K562 (cell line): ENCODE results near the gene CDKN3. TPM values are rescaled to one million over a fixed set of nuclear protein-coding genes. Genes with fewer than 3 reads are reported as not detected.

Experiments
- ATAC-seq: fragments of 200-7000 bp; cut with Tn5 transposase; 3 replicates; pipeline ENCODE4 v1.9.1; 2020; ENCODE audit warnings: moderate library complexity
- BruUV-seq: library from RNA; stranded (reverse); fragments of 400-500 nt; replicated peaks from 2 replicates; lab custom pipeline; 2021; lab: Mats Ljungman, UMichigan
- CTCF ChIA-PET: fragments of 300-600 bp; formaldehyde crosslinking; extraction: SDS; loops from one replicate; lab custom pipeline; 2021; ENCODE audit warnings: low intra/inter-chr PET ratio; lab: Yijun Ruan, JAX
- POLR2A ChIA-PET: fragments of 300-600, 350-650 bp; sonication (Branson Sonifier 250); formaldehyde crosslinking; extraction: SDS; loops from one replicate; lab custom pipeline; 2021; ENCODE audit warnings: antibody characterized with exemption, inconsistent platforms; lab: Yijun Ruan, JAX
- DNase-seq, 4 experiments: peaks; one replicate each; pipeline versions ENCODE4 v3.0.0 to v3.0.0-alpha.2; 2011 to 2018; ENCODE audit warnings: low spot score in 3 of 4, mixed read lengths in 3 of 4; ENCODE audit errors: extremely low read depth in 1 of 4
- FAIRE-seq: peaks from 2 replicates; lab custom pipeline; 2011; peaks lifted over from hg19 to GRCh38; lab: Jason Lieb, UNC
- H2AFZ ChIP-seq: 2 replicates; pipeline ENCODE4 v1.6.0; 2011; ENCODE audit warnings: low read depth, low read length, control low read depth, inconsistent platforms
- H3K27ac ChIP-seq: fragments of 200-600 bp; 3 replicates; pipeline ENCODE4 v1.8.0; 2011; ENCODE audit warnings: low read depth, mild to moderate bottlenecking, control low read depth, inconsistent platforms, low read length, moderate library complexity, mixed read lengths; ENCODE audit errors: extremely low read depth
- H3K27me3 ChIP-seq, 2 experiments: fragments of 300-600 bp in 1 of 2; 2 replicates in 1 of 2; 3 replicates in 1 of 2; pipeline versions ENCODE4 v1.6.0 to v1.8.0; 2011; ENCODE audit warnings: inconsistent platforms in 2 of 2, low read length in 2 of 2, mild to moderate bottlenecking in 1 of 2, mixed read lengths in 1 of 2, moderate library complexity in 1 of 2; ENCODE audit not compliant: control insufficient read depth in 2 of 2, insufficient read depth in 2 of 2
- H3K36me3 ChIP-seq: fragments of 300-600 bp; 3 replicates; pipeline ENCODE4 v1.8.0; 2011; ENCODE audit warnings: mild to moderate bottlenecking, low read length, inconsistent platforms; ENCODE audit not compliant: control insufficient read depth, insufficient read depth
- H3K4me1 ChIP-seq, 2 experiments: fragments of 200-600 bp in 1 of 2; replicated peaks in 1 of 2; 2 replicates in 1 of 2; 3 replicates in 1 of 2; pipeline versions ENCODE4 v1.5.1 to v1.8.0; 2011; ENCODE audit warnings: inconsistent platforms in 2 of 2, low read length in 2 of 2, mild to moderate bottlenecking in 1 of 2, mixed read lengths in 1 of 2, moderate library complexity in 1 of 2; ENCODE audit not compliant: control insufficient read depth in 2 of 2, insufficient read depth in 2 of 2
- H3K4me2 ChIP-seq: 2 replicates; pipeline ENCODE4 v1.6.1; 2011; ENCODE audit warnings: low read length, control low read depth, inconsistent platforms, mixed read lengths; ENCODE audit not compliant: insufficient read depth
- H3K4me3 ChIP-seq: fragments of 200-600 bp; sonication (generic), shearing (Covaris generic); 2 replicates; pipeline ENCODE4 v1.5.1; 2016; ENCODE audit warnings: control low read depth, inconsistent platforms
- H3K79me2 ChIP-seq: fragments of 200-600 bp; 3 replicates; pipeline ENCODE4 v1.8.0; 2011; ENCODE audit warnings: low read length, inconsistent platforms; ENCODE audit not compliant: control insufficient read depth, insufficient read depth
- H3K9ac ChIP-seq, 2 experiments: 2 replicates each; pipeline versions ENCODE4 v1.6.0 to v1.6.1; 2011; ENCODE audit warnings: low read depth in 2 of 2, low read length in 2 of 2, control low read depth in 1 of 2, inconsistent platforms in 1 of 2, mild to moderate bottlenecking in 1 of 2, mixed read lengths in 1 of 2; ENCODE audit not compliant: insufficient read depth in 1 of 2
- H3K9me1 ChIP-seq: one replicate; pipeline ENCODE4 v1.6.0; 2011; ENCODE audit warnings: inconsistent platforms, mild to moderate bottlenecking, low read length, moderate library complexity; ENCODE audit not compliant: control insufficient read depth, insufficient read depth
- H3K9me3 ChIP-seq: replicated peaks from 2 replicates; pipeline ENCODE4 v1.5.1; 2011; ENCODE audit warnings: low read depth, low read length, inconsistent platforms; ENCODE audit not compliant: control insufficient read depth, insufficient read depth
- H4K20me1 ChIP-seq: replicated peaks from 2 replicates; pipeline ENCODE4 v1.6.1; 2011; ENCODE audit warnings: low read length, inconsistent platforms, mixed read lengths; ENCODE audit not compliant: control insufficient read depth, insufficient read depth
- ASH1L ChIP-seq: fragments of 450-650 bp; IDR thresholded peaks from 2 replicates; pipeline ENCODE4 v1.6.1; 2018; ENCODE audit warnings: borderline replicate concordance, mild to moderate bottlenecking, low read depth; ENCODE audit not compliant: partially characterized antibody
- NELFE ChIP-seq: IDR thresholded peaks from 2 replicates; pipeline ENCODE4 v1.6.1; 2011; ENCODE audit warnings: mild to moderate bottlenecking; ENCODE audit not compliant: insufficient read depth, insufficient read length
- PURB ChIP-seq: sonication (generic); formaldehyde crosslinking; IDR thresholded peaks from 2 replicates; pipeline ENCODE4 v1.9.0; 2021; ENCODE audit warnings: low read depth, mild to moderate bottlenecking, missing genetic modification reagents
- RNF2 ChIP-seq: sonication (generic); IDR thresholded peaks from 2 replicates; pipeline ENCODE4 v1.6.1; 2016
- TAF15 ChIP-seq: fragments of 200-400 bp; formaldehyde crosslinking; IDR thresholded peaks from 2 replicates; pipeline ENCODE4 v1.6.1; 2017; ENCODE audit warnings: mild to moderate bottlenecking, low read depth, low read length, moderate library complexity
- ZNF23 ChIP-seq: fragments of 250-450 bp; sonication (Bioruptor Pico); IDR thresholded peaks from 2 replicates; pipeline ENCODE4 v1.4.0; 2020; ENCODE audit warnings: mild to moderate bottlenecking
- WGBS: fragments of 100-300 bp; shearing (Covaris generic); methylation state at CpG from one replicate; pipeline ENCODE4 v1.1.6; 2016; ENCODE audit warnings: low coverage, mixed read lengths; ENCODE audit not compliant: insufficient coverage; ENCODE audit errors: missing lambda C conversion rate; 5-methylcytosine and 5-hydroxymethylcytosine counted together
- in situ Hi-C: fragments of 300-500 bp; cut with MboI; formaldehyde crosslinking; loops from 4 replicates; pipeline ENCODE4 v1.15.0; 2018; ENCODE audit warnings: inconsistent platforms, mixed read lengths
- intact Hi-C: fragments of 100-400 bp; cut with micrococcal nuclease; formaldehyde crosslinking; loops from 2 replicates; pipeline ENCODE4 v1.14.2; 2022
- polyA plus RNA-seq, 8 experiments: library from polyadenylated mRNA; depleted of rRNA in 4 of 8; stranded (reverse) in 5 of 8; unstranded in 3 of 8; fragments of >200 nt; fragmentation: Nextera tagmentation in 2 of 8; fragmentation: Illumina TruSeq in 1 of 8; extraction: Ambion mirVana in 2 of 8; extraction: Trizol in 1 of 8; gene quantifications; 2 replicates each; pipeline versions ENCODE4 v1.2.1 to v1.2.3, GENCODE V29; 2011 to 2014; ENCODE audit warnings: inconsistent platforms in 1 of 8, missing spikeins in 1 of 8
- total RNA-seq, 7 experiments: library from RNA; depleted of rRNA in 6 of 7; stranded (reverse); fragments of >200 nt in 6 of 7; fragmentation: Illumina TruSeq in 2 of 7; extraction: Trizol in 2 of 7; gene quantifications; 2 replicates each; pipeline versions ENCODE4 v1.2.1 to v1.2.3, GENCODE V29; 2011 to 2021; ENCODE audit warnings: low replicate concordance in 1 of 7
- TF ChIP-seq, protein P1 (sequence below): fragments of 250-450 bp; sonication (Bioruptor Pico); IDR thresholded peaks from 2 replicates; pipeline ENCODE4 v1.9.0; 2021; ENCODE audit warnings: mild to moderate bottlenecking, inconsistent platforms
- TF ChIP-seq, protein P2 (sequence below): fragments of 450-650 bp; formaldehyde crosslinking; IDR thresholded peaks from 2 replicates; pipeline ENCODE4 v1.4.0; 2022; ENCODE audit warnings: missing genetic modification characterization
- TF ChIP-seq, protein P3 (sequence below): fragments of 450-650 bp; IDR thresholded peaks from 2 replicates; pipeline ENCODE4 v1.6.1; 2017; ENCODE audit warnings: antibody characterized with exemption
- TF ChIP-seq, protein P4 (sequence below): fragments of 250-450 bp; sonication (Bioruptor Pico); IDR thresholded peaks from 2 replicates; pipeline ENCODE4 v1.4.0; 2020; ENCODE audit warnings: mild to moderate bottlenecking, moderate library complexity

The CDKN3 gene
- total and polyA plus RNA-seq, 9 of the 15 experiments (the other 6 are each of a cell fraction or from before 2014, with no cell fraction given): 41.3 to 128 (median 70.7) TPM

DNA sequence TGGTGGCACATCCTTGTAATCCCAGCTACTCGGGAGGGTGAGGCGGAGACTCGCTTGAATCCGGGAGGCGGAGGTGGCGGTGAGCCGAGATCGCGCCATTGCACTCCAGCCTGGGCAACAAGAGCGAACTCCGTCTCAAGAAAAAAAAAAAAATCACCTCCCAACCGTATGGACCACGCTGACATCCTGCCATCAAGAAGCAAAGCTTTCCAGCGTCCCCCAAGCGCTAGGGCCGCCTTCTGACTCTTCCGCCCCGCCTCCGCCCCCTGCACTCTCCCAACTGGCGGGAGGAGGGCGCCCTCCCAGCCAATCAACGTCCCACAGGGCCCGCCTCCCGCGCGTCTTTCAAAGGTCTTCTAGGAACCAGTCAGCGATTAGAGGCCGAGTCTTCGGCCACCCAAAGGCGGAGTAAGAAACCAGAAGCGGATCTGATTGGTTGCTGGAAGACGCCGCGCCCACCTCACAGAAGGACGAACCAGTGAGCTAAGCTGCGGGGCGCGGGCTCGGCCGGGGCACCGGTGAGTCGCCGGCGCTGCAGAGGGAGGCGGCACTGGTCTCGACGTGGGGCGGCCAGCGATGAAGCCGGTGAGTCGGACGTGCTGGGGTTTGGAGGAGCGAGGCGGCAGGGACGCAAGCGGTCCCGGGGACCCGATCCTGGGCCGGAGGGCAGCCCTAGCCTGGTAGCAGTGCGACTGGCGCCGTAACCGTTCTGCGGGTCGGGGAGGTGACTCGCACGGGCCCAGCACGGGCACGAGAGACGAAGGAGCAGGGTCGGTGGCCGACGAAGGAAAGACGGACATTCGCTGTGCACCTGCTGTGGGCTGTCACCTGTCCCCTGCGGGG is at the start of gene CDKN3 (continued):
- TF ChIP-seq, protein P1, sequence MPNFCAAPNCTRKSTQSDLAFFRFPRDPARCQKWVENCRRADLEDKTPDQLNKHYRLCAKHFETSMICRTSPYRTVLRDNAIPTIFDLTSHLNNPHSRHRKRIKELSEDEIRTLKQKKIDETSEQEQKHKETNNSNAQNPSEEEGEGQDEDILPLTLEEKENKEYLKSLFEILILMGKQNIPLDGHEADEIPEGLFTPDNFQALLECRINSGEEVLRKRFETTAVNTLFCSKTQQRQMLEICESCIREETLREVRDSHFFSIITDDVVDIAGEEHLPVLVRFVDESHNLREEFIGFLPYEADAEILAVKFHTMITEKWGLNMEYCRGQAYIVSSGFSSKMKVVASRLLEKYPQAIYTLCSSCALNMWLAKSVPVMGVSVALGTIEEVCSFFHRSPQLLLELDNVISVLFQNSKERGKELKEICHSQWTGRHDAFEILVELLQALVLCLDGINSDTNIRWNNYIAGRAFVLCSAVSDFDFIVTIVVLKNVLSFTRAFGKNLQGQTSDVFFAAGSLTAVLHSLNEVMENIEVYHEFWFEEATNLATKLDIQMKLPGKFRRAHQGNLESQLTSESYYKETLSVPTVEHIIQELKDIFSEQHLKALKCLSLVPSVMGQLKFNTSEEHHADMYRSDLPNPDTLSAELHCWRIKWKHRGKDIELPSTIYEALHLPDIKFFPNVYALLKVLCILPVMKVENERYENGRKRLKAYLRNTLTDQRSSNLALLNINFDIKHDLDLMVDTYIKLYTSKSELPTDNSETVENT (CRISPR knock-in tag): peak; percentile 49; the same call in 1 of the 2 replicates
- TF ChIP-seq ZNF23 (no peak), ASH1L (peak; percentile 94), TAF15 (no peak), PURB (CRISPR knock-in tag) (no peak)

DNA sequence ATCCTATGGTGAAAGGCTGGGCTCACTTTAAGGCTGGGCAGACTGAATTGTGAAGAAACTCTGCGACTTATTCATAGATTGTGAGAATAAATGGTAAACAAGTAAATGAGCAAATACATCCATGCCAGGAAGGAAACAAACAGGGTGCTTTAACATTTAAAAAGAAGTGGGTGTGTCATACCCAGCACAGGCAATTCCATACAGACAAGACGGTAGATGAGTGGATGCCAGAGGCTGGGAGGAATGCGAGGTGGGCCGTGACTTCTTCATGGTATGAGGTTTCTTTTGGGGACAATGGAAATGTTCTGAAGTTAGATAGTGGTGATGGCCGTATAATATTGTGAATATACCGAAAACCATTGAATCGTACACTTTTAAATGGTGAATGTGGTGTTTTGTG is 49.8 kb upstream of the CDKN3 start:
- ChIA-PET CTCF (no interaction called here), POLR2A (interaction anchor here (0.6 kb wide), 1 partner anchor 36 kb away, joined by 3 read pairs; no protein-coding TSS in a partner anchor)
- ATAC-seq: no peak
- Histone ChIP-seq H3K27ac (no peak overlapping the region), H3K4me2 (no peak overlapping the region), H3K4me1 (peaks cover 0 to 5% of the 10 kb centered on the region in 2 experiments; a peak in 4 of 5 replicates), H3K27me3 (peaks cover 4 to 5% of the 10 kb centered on the region in 2 experiments; a peak in 2 of 5 replicates), H2AFZ (no peak overlapping the region), H3K79me2 (no peaks in the 10 kb centered on the region), H3K9me3 (no peaks in the 10 kb centered on the region), H3K36me3 (no peaks in the 10 kb centered on the region), H3K4me3 (no peak overlapping the region), H3K9me1 (no peaks in the 10 kb centered on the region), H4K20me1 (no peaks in the 10 kb centered on the region), H3K9ac (no peak overlapping the region)
- no TSS peak for BruUV-seq
- WGBS: 32% methylated on average over 7 of the region's 7 CpGs
- in situ Hi-C loops: loop anchor here (25.0 kb wide), 1 partner anchor 1535 kb away; no protein-coding TSS in a partner anchor
- no peak for DNase-seq
- intact Hi-C loops: loop anchor here (5.0 kb wide), 3 partner anchors 40 to 1050 kb away; no protein-coding TSS in a partner anchor
- no peak for FAIRE-seq
- TF ChIP-seq, protein P2, sequence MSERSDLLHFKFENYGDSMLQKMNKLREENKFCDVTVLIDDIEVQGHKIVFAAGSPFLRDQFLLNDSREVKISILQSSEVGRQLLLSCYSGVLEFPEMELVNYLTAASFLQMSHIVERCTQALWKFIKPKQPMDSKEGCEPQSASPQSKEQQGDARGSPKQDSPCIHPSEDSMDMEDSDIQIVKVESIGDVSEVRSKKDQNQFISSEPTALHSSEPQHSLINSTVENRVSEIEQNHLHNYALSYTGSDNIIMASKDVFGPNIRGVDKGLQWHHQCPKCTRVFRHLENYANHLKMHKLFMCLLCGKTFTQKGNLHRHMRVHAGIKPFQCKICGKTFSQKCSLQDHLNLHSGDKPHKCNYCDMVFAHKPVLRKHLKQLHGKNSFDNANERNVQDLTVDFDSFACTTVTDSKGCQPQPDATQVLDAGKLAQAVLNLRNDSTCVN (CRISPR knock-in tag): no peak
- TF ChIP-seq, protein P3, sequence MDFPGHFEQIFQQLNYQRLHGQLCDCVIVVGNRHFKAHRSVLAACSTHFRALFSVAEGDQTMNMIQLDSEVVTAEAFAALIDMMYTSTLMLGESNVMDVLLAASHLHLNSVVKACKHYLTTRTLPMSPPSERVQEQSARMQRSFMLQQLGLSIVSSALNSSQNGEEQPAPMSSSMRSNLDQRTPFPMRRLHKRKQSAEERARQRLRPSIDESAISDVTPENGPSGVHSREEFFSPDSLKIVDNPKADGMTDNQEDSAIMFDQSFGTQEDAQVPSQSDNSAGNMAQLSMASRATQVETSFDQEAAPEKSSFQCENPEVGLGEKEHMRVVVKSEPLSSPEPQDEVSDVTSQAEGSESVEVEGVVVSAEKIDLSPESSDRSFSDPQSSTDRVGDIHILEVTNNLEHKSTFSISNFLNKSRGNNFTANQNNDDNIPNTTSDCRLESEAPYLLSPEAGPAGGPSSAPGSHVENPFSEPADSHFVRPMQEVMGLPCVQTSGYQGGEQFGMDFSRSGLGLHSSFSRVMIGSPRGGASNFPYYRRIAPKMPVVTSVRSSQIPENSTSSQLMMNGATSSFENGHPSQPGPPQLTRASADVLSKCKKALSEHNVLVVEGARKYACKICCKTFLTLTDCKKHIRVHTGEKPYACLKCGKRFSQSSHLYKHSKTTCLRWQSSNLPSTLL: no peak
- TF ChIP-seq NELFE (no peak), RNF2 (no peak)
- TF ChIP-seq, protein P4, sequence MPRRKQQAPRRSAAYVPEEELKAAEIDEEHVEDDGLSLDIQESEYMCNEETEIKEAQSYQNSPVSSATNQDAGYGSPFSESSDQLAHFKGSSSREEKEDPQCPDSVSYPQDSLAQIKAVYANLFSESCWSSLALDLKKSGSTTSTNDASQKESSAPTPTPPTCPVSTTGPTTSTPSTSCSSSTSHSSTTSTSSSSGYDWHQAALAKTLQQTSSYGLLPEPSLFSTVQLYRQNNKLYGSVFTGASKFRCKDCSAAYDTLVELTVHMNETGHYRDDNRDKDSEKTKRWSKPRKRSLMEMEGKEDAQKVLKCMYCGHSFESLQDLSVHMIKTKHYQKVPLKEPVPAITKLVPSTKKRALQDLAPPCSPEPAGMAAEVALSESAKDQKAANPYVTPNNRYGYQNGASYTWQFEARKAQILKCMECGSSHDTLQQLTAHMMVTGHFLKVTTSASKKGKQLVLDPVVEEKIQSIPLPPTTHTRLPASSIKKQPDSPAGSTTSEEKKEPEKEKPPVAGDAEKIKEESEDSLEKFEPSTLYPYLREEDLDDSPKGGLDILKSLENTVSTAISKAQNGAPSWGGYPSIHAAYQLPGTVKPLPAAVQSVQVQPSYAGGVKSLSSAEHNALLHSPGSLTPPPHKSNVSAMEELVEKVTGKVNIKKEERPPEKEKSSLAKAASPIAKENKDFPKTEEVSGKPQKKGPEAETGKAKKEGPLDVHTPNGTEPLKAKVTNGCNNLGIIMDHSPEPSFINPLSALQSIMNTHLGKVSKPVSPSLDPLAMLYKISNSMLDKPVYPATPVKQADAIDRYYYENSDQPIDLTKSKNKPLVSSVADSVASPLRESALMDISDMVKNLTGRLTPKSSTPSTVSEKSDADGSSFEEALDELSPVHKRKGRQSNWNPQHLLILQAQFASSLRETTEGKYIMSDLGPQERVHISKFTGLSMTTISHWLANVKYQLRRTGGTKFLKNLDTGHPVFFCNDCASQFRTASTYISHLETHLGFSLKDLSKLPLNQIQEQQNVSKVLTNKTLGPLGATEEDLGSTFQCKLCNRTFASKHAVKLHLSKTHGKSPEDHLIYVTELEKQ (CRISPR knock-in tag): no peak
